ENCODE results near the gene NBAS.

GRCh38 chr2:15435474-15435873 lies 125.7 kb downstream of the NBAS start:
- TF ChIP-seq, protein P1, sequence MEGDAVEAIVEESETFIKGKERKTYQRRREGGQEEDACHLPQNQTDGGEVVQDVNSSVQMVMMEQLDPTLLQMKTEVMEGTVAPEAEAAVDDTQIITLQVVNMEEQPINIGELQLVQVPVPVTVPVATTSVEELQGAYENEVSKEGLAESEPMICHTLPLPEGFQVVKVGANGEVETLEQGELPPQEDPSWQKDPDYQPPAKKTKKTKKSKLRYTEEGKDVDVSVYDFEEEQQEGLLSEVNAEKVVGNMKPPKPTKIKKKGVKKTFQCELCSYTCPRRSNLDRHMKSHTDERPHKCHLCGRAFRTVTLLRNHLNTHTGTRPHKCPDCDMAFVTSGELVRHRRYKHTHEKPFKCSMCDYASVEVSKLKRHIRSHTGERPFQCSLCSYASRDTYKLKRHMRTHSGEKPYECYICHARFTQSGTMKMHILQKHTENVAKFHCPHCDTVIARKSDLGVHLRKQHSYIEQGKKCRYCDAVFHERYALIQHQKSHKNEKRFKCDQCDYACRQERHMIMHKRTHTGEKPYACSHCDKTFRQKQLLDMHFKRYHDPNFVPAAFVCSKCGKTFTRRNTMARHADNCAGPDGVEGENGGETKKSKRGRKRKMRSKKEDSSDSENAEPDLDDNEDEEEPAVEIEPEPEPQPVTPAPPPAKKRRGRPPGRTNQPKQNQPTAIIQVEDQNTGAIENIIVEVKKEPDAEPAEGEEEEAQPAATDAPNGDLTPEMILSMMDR (IDR thresholded peaks at IDR 0.05; ENCODE audit: insufficient read depth, low read depth, low read length): no peak
- no peak for TF ChIP-seq EZH2 (IDR thresholded peaks at IDR 0.05; ENCODE audit: insufficient read depth, low read length)

Data from astrocyte (in vitro differentiated cells and primary cell).